NCI-H345 (cell line): ENCODE data around the gene CAMK1D.
A peak's percentile ranks its signal among the peaks of the same experiment; 100 is the strongest.
"Not testable (repeated sequence)": the region's sequence is repeated elsewhere in the genome, so short reads cannot be mapped to it uniquely, and the experiment has no call there.

Source experiments
- DNase-seq: peaks from one replicate; lab custom pipeline; 2025; lab: John Stamatoyannopoulos, UW

Gene CAMK1D

GRCh38 chr10:12340937-12341336, 8.4 kb upstream of the CAMK1D start:
- no peak for DNase-seq

GRCh38 chr10:12341526-12341925, 7.8 kb upstream of the CAMK1D start:
- DNase-seq, result no peak

GRCh38 chr10:12344375-12345110, 4.8 kb upstream of the CAMK1D start:
- no peak for DNase-seq

- DNase-seq, result no peak
These were observed 2.6 kb upstream of the CAMK1D start for GRCh38 chr10:12346707-12347106.

- DNase-seq, result no peak
These were observed 965 bp upstream of the CAMK1D start for GRCh38 chr10:12348294-12348869.

GRCh38 chr10:12349629-12350166, 351 bp downstream of the CAMK1D start:
- DNase-seq, result no peak

GRCh38 chr10:12350167-12350872, 973 bp downstream of the CAMK1D start:
- DNase-seq, result peak; percentile 10

- DNase-seq, result no peak
These were observed 1.6 kb downstream of the CAMK1D start for GRCh38 chr10:12350925-12351324.

- DNase-seq, result no peak
These were observed 2.1 kb downstream of the CAMK1D start for GRCh38 chr10:12351447-12351846.

GRCh38 chr10:12351889-12352288, 2.5 kb downstream of the CAMK1D start:
- no peak for DNase-seq

- DNase-seq, result no peak
These were observed 4.3 kb downstream of the CAMK1D start for GRCh38 chr10:12353399-12354242.

GRCh38 chr10:12354696-12355095, 5.3 kb downstream of the CAMK1D start:
- not testable (repeated sequence) for DNase-seq

GRCh38 chr10:12355384-12355783, 6.0 kb downstream of the CAMK1D start:
- no peak for DNase-seq

GRCh38 chr10:12357525-12358151, 8.3 kb downstream of the CAMK1D start:
- no peak for DNase-seq

GRCh38 chr10:12358863-12359564, 9.7 kb downstream of the CAMK1D start:
- DNase-seq, result no peak

- DNase-seq, result no peak
These were observed 11.1 kb downstream of the CAMK1D start for GRCh38 chr10:12360461-12360860.

GRCh38 chr10:12361115-12361514, 11.8 kb downstream of the CAMK1D start:
- not testable (repeated sequence) for DNase-seq

GRCh38 chr10:12364559-12364958, 15.2 kb downstream of the CAMK1D start:
- no peak for DNase-seq

GRCh38 chr10:12367272-12367671, 17.9 kb downstream of the CAMK1D start:
- no peak for DNase-seq

GRCh38 chr10:12369982-12370381, 20.6 kb downstream of the CAMK1D start:
- DNase-seq, result no peak

GRCh38 chr10:12372846-12373245, 23.5 kb downstream of the CAMK1D start:
- DNase-seq, result no peak
